ENCODE measurements around the gene S100A2. TPM values are rescaled to one million over a fixed set of nuclear protein-coding genes. Genes with fewer than 3 reads are reported as not detected.

The S100A2 gene
- total and polyA plus RNA-seq, 2 of the 13 experiments (the other 11 are each of a cell fraction or from before 2014, with no cell fraction given): 1.2 TPM

- POLR2A ChIA-PET: interaction anchor here (1.3 kb wide), 1 partner anchor 8 kb away, joined by 5 read pairs; no protein-coding TSS in a partner anchor
- WGBS (ENCODE audit: low lambda C conversion rate): 60% methylated on average over 10 of the region's 10 CpGs
- Histone ChIP-seq H3K79me2 (ENCODE audit: insufficient read depth, low read length) (no peaks in the 10 kb centered on the region), H4K20me1 (ENCODE audit: insufficient read depth, low read length) (no peaks in the 10 kb centered on the region), H3K4me1 (ENCODE audit: insufficient read depth, low read length) (peaks cover 8% of the 10 kb centered on the region), H3K9ac (ENCODE audit: insufficient read depth, low read depth, low read length) (no peak overlapping the region), H3K36me3 (replicated peaks in 1 of 2; ENCODE audit: control insufficient read depth in 1 of 2, insufficient read depth in 2 of 2, low read length in 2 of 2) (no peaks in the 10 kb centered on the region), H3K9me3 (ENCODE audit: low read length) (no peaks in the 10 kb centered on the region), H3K27ac (ENCODE audit: extremely low read length, insufficient read depth, low read length) (no peak overlapping the region), H3K27me3 (ENCODE audit: control insufficient read depth in 1 of 2, insufficient read depth in 2 of 2, low read length in 2 of 2) (no peaks in the 10 kb centered on the region), H2AFZ (ENCODE audit: low read length) (no peak overlapping the region), H3K4me2 (ENCODE audit: low read depth, low read length) (no peak overlapping the region), H3K4me3 (replicated peaks in 1 of 3; ENCODE audit: insufficient read depth in 1 of 3, low read depth in 2 of 3, low read length in 3 of 3) (no peak overlapping the region)
- no TSS peak for BruUV-seq (replicated peaks)
- TF ChIP-seq MED1 (CRISPR knock-in tag; IDR thresholded peaks at IDR 0.05) (no peak), FOXC1 (CRISPR knock-in tag; IDR thresholded peaks at IDR 0.05; ENCODE audit: borderline replicate concordance) (no peak), ZNF609 (CRISPR knock-in tag; IDR thresholded peaks at IDR 0.05; ENCODE audit: borderline replicate concordance) (no peak), ZNF557 (CRISPR knock-in tag; IDR thresholded peaks at IDR 0.05) (no peak), NFE2 (CRISPR knock-in tag; IDR thresholded peaks at IDR 0.05) (no peak), ZFP37 (CRISPR knock-in tag; IDR thresholded peaks at IDR 0.05; ENCODE audit: borderline replicate concordance) (no peak)
- TF ChIP-seq, protein P1, sequence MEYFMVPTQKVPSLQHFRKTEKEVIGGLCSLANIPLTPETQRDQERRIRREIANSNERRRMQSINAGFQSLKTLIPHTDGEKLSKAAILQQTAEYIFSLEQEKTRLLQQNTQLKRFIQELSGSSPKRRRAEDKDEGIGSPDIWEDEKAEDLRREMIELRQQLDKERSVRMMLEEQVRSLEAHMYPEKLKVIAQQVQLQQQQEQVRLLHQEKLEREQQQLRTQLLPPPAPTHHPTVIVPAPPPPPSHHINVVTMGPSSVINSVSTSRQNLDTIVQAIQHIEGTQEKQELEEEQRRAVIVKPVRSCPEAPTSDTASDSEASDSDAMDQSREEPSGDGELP (IDR thresholded peaks at IDR 0.05; ENCODE audit: borderline replicate concordance, low read depth): no peak
- CTCF ChIA-PET (ENCODE audit: low intra/inter-chr PET ratio, low total read pairs): no interaction called here
- ATAC-seq (no peak), DNase-seq (ENCODE audit: low spot score) (no peak), FAIRE-seq (no peak)
- intact Hi-C loops (cut with micrococcal nuclease; ENCODE audit: unreplicated experiment): no loop called here
- in situ Hi-C loops (cut with HindIII; ENCODE audit: extremely low pct_ligation_motif_present, low pct_unique_long_range_greater_than_20kb): no loop called here
Measured at GRCh38 chr1:153560771-153561465, 4.7 kb downstream of the S100A2 start.

Measured in HepG2 (cell line).